Mesenchymal stem cell (in vitro differentiated cells and primary cell): ENCODE data around the gene PRR7.

Source experiments
- DNase-seq: peaks from one replicate; pipeline ENCODE4 v3.0.0-alpha.2; 2013
- H2AFZ ChIP-seq: one replicate; pipeline ENCODE4 v1.6.1; 2013; ENCODE audit warnings: low read depth, mild to moderate bottlenecking, control low read depth, inconsistent platforms, low read length, moderate library complexity
- H2AK5ac ChIP-seq: 2 replicates; pipeline ENCODE4 v1.6.1; 2013; ENCODE audit warnings: low read length, moderate library complexity, mild to moderate bottlenecking, inconsistent platforms; ENCODE audit not compliant: severe bottlenecking
- H2BK120ac ChIP-seq: one replicate; pipeline ENCODE4 v1.6.1; 2013; ENCODE audit warnings: low read depth, mild to moderate bottlenecking, inconsistent platforms, low read length, moderate library complexity
- H2BK12ac ChIP-seq, 2 experiments: one replicate each; pipeline ENCODE4 v1.6.1; 2013; ENCODE audit warnings: inconsistent platforms in 2 of 2, low read length in 2 of 2, mild to moderate bottlenecking in 2 of 2, moderate library complexity in 2 of 2, control low read depth in 1 of 2
- H2BK15ac ChIP-seq: one replicate; pipeline ENCODE4 v1.6.1; 2013; ENCODE audit warnings: mild to moderate bottlenecking, low read depth, inconsistent platforms; ENCODE audit not compliant: poor library complexity, severe bottlenecking
- H2BK5ac ChIP-seq: 2 replicates; pipeline ENCODE4 v1.6.1; 2013; ENCODE audit warnings: low read depth, mild to moderate bottlenecking, low read length, control low read depth, inconsistent platforms; ENCODE audit not compliant: poor library complexity, severe bottlenecking
- H3K14ac ChIP-seq, 2 experiments: one replicate each; pipeline ENCODE4 v1.6.1; 2013; ENCODE audit warnings: inconsistent platforms in 2 of 2, low read length in 2 of 2, control low read depth in 1 of 2, mild to moderate bottlenecking in 1 of 2, moderate library complexity in 1 of 2
- H3K18ac ChIP-seq, 2 experiments: one replicate each; pipeline ENCODE4 v1.6.1; 2013; ENCODE audit warnings: inconsistent platforms in 2 of 2, low read length in 2 of 2, control low read depth in 1 of 2, low read depth in 1 of 2, mild to moderate bottlenecking in 1 of 2
- H3K23ac ChIP-seq, 2 experiments: one replicate each; pipeline ENCODE4 v1.6.1; 2013; ENCODE audit warnings: inconsistent platforms in 2 of 2, low read length in 2 of 2, mild to moderate bottlenecking in 2 of 2, moderate library complexity in 2 of 2, control low read depth in 1 of 2
- H3K27ac ChIP-seq: 2 replicates; pipeline ENCODE4 v1.5.1; 2013; ENCODE audit warnings: mild to moderate bottlenecking, moderate library complexity, low read length, control low read depth, inconsistent platforms; ENCODE audit not compliant: poor library complexity, severe bottlenecking
- H3K27me3 ChIP-seq, 2 experiments: 2 replicates each; pipeline versions ENCODE4 v1.6.1 to v1.7.0; 2013; ENCODE audit warnings: low read length in 2 of 2, mild to moderate bottlenecking in 2 of 2, moderate library complexity in 2 of 2, control low read depth in 1 of 2, inconsistent platforms in 1 of 2; ENCODE audit not compliant: control insufficient read depth in 1 of 2, insufficient read depth in 1 of 2
- H3K36me3 ChIP-seq, 2 experiments: 2 replicates each; pipeline versions ENCODE4 v1.6.1 to v1.7.0; 2013; ENCODE audit warnings: low read length in 2 of 2, control low read depth in 1 of 2, inconsistent platforms in 1 of 2, low read depth in 1 of 2, mild to moderate bottlenecking in 1 of 2; ENCODE audit not compliant: insufficient read depth in 2 of 2, control insufficient read depth in 1 of 2
- H3K4ac ChIP-seq, 2 experiments: one replicate each; pipeline ENCODE4 v1.6.1; 2013; ENCODE audit warnings: inconsistent platforms in 2 of 2, low read length in 2 of 2, mild to moderate bottlenecking in 2 of 2, moderate library complexity in 2 of 2, control low read depth in 1 of 2, low read depth in 1 of 2
- H3K4me1 ChIP-seq: 2 replicates; pipeline ENCODE4 v1.6.1; 2013; ENCODE audit warnings: low read depth, low read length, control low read depth; ENCODE audit not compliant: control insufficient read depth, insufficient read depth
- H3K4me2 ChIP-seq: 2 replicates; pipeline ENCODE4 v1.6.1; 2013; ENCODE audit warnings: low read length, mild to moderate bottlenecking, inconsistent platforms; ENCODE audit not compliant: poor library complexity, severe bottlenecking
- H3K4me3 ChIP-seq, 2 experiments: 2 replicates each; pipeline versions ENCODE4 v1.5.1 to v1.7.0; 2013; ENCODE audit warnings: low read length in 2 of 2, mild to moderate bottlenecking in 2 of 2, control low read depth in 1 of 2, low read depth in 1 of 2; ENCODE audit not compliant: insufficient read depth in 1 of 2
- H3K79me1 ChIP-seq: replicated peaks from 2 replicates; pipeline ENCODE4 v1.6.1; 2013; ENCODE audit warnings: mild to moderate bottlenecking, control low read depth, low read length, inconsistent platforms; ENCODE audit not compliant: poor library complexity, severe bottlenecking
- H3K9ac ChIP-seq: 2 replicates; pipeline ENCODE4 v1.7.0; 2013; ENCODE audit warnings: mild to moderate bottlenecking, low read length, moderate library complexity
- H3K9me3 ChIP-seq: 2 replicates; pipeline ENCODE4 v1.7.0; 2013; ENCODE audit warnings: mild to moderate bottlenecking, low read length; ENCODE audit not compliant: control insufficient read depth
- H4K8ac ChIP-seq: one replicate; pipeline ENCODE4 v1.6.1; 2013; ENCODE audit warnings: inconsistent platforms, mild to moderate bottlenecking, low read length, moderate library complexity
- H4K91ac ChIP-seq: one replicate; pipeline ENCODE4 v1.6.1; 2013; ENCODE audit warnings: mild to moderate bottlenecking, low read length, inconsistent platforms
- WGBS: methylation state at CpG from one replicate; pipeline ENCODE4 v1.1.7; 2013; ENCODE audit warnings: mixed read lengths; 5-methylcytosine and 5-hydroxymethylcytosine counted together

The PRR7 gene

GRCh38 chr5:177504086-177505056 is 57.8 kb downstream of the PRR7 start:
- Histone ChIP-seq H3K4me2 (no peak overlapping the region), H2BK5ac (no peak overlapping the region), H3K4ac (no peak overlapping the region), H2BK12ac (no peak overlapping the region), H3K79me1 (no peaks in the 10 kb centered on the region), H3K18ac (no peak overlapping the region), H3K27me3 (no peaks in the 10 kb centered on the region), H3K36me3 (peaks cover 0 to 43% of the 10 kb centered on the region in 2 experiments), H3K4me1 (peaks cover 16% of the 10 kb centered on the region), H3K14ac (no peak overlapping the region), H3K4me3 (no peak overlapping the region), H2BK120ac (no peak overlapping the region), H3K9ac (no peak overlapping the region), H3K9me3 (no peaks in the 10 kb centered on the region), H3K23ac (no peak overlapping the region), H2AK5ac (no peak overlapping the region), H4K8ac (no peak overlapping the region), H2BK15ac (no peak overlapping the region), H4K91ac (no peak overlapping the region), H3K27ac (no peak overlapping the region), H2AFZ (no peak overlapping the region)
- DNase-seq, result no peak
- WGBS, result 96% methylated on average over 45 of the region's 47 CpGs

- H3K4ac ChIP-seq, result no peak overlapping the region
- H3K18ac ChIP-seq, result no peak overlapping the region
- H3K14ac ChIP-seq, result no peak overlapping the region
- no peak overlapping the region for H2BK12ac ChIP-seq
- 93% methylated on average over 2 of the region's 4 CpGs for WGBS
- H3K79me1 ChIP-seq, result peaks cover 1% of the 10 kb centered on the region
- H3K4me2 ChIP-seq, result no peak overlapping the region
- no peak overlapping the region for H4K8ac ChIP-seq
- H2BK120ac ChIP-seq, result no peak overlapping the region
- H4K91ac ChIP-seq, result no peak overlapping the region
- H3K27me3 ChIP-seq, result no peaks in the 10 kb centered on the region
- no peak overlapping the region for H2BK15ac ChIP-seq
- peaks cover 16% of the 10 kb centered on the region for H3K4me1 ChIP-seq
- H3K4me3 ChIP-seq, result no peak overlapping the region
- peaks cover 0 to 50% of the 10 kb centered on the region in 2 experiments for H3K36me3 ChIP-seq
- no peak overlapping the region for H3K23ac ChIP-seq
- no peak overlapping the region for H3K9ac ChIP-seq
- no peak for DNase-seq
- H3K9me3 ChIP-seq, result no peaks in the 10 kb centered on the region
- no peak overlapping the region for H2AFZ ChIP-seq
- H2AK5ac ChIP-seq, result no peak overlapping the region
- H3K27ac ChIP-seq, result no peak overlapping the region
- no peak overlapping the region for H2BK5ac ChIP-seq
Observed at GRCh38 chr5:177505075-177505474, 58.5 kb downstream of the PRR7 start.
